ENCODE measurements around the gene HMGA1. TPM values are rescaled to one million over a fixed set of nuclear protein-coding genes. Genes with fewer than 3 reads are reported as not detected.

Gene HMGA1
- total and polyA plus RNA-seq, 2 of the 13 experiments (the other 11 are each of a cell fraction or from before 2014, with no cell fraction given) = 117 to 145 TPM

- TF ChIP-seq GATA4 (IDR thresholded peaks at IDR 0.05; ENCODE audit: borderline replicate concordance, low read depth) (no peak), TBL1XR1 (IDR thresholded peaks at IDR 0.05; ENCODE audit: borderline replicate concordance, low read length, partially characterized antibody) (no peak), PPARG (CRISPR knock-in tag; conservative IDR thresholded peaks at IDR 0.05) (no peak), ETV6 (CRISPR knock-in tag; conservative IDR thresholded peaks at IDR 0.05) (no peak; the same call in 1 of the 2 replicates), CBFB (CRISPR knock-in tag; IDR thresholded peaks at IDR 0.05) (peak; percentile 70; the same call in 1 of the 2 replicates), AGO2 (optimal IDR thresholded peaks at IDR 0.05; ENCODE audit: low read depth, low read length) (peak; percentile 23), ZNF629 (CRISPR knock-in tag; conservative IDR thresholded peaks at IDR 0.05) (peak; percentile 8; the same call in 1 of the 2 replicates), MTF2 (CRISPR knock-in tag; IDR thresholded peaks at IDR 0.05; ENCODE audit: borderline replicate concordance) (peak; percentile 96; the same call in 1 of the 2 replicates), SCMH1 (CRISPR knock-in tag; IDR thresholded peaks at IDR 0.05; ENCODE audit: borderline replicate concordance) (no peak), ELF4 (CRISPR knock-in tag; IDR thresholded peaks at IDR 0.05; ENCODE audit: borderline replicate concordance) (no peak), ZNF317 (CRISPR knock-in tag; IDR thresholded peaks at IDR 0.05) (peak; percentile 83), KLF16 (CRISPR knock-in tag; IDR thresholded peaks at IDR 0.05) (peak in 1 of 2 experiments; percentile 79; a peak in 2 of 4 replicates), YEATS2 (CRISPR knock-in tag; IDR thresholded peaks at IDR 0.05; ENCODE audit: borderline replicate concordance) (no peak), ZNF333 (CRISPR knock-in tag; IDR thresholded peaks at IDR 0.05; ENCODE audit: borderline replicate concordance) (peak; percentile 30; the same call in 1 of the 2 replicates), ZSCAN22 (CRISPR knock-in tag; IDR thresholded peaks at IDR 0.05) (no peak), ZNF749 (CRISPR knock-in tag; IDR thresholded peaks at IDR 0.05; ENCODE audit: borderline replicate concordance) (no peak), ZNF781 (CRISPR knock-in tag; IDR thresholded peaks at IDR 0.05; ENCODE audit: borderline replicate concordance, not compliant biosample characterization) (peak; percentile 52), ZBTB42 (CRISPR knock-in tag; IDR thresholded peaks at IDR 0.05) (0 out of 2 replicates have a peak, but pooled peaks have one; percentile 34), NCOA2 (CRISPR knock-in tag; IDR thresholded peaks at IDR 0.05) (peak; percentile 35; the same call in 1 of the 2 replicates), FOXP4 (CRISPR knock-in tag; IDR thresholded peaks at IDR 0.05) (no peak), GABPB1 (CRISPR knock-in tag; IDR thresholded peaks at IDR 0.05) (peak; percentile 78), ZNF746 (CRISPR knock-in tag; IDR thresholded peaks at IDR 0.05) (no peak)
- TF ChIP-seq, protein P1, sequence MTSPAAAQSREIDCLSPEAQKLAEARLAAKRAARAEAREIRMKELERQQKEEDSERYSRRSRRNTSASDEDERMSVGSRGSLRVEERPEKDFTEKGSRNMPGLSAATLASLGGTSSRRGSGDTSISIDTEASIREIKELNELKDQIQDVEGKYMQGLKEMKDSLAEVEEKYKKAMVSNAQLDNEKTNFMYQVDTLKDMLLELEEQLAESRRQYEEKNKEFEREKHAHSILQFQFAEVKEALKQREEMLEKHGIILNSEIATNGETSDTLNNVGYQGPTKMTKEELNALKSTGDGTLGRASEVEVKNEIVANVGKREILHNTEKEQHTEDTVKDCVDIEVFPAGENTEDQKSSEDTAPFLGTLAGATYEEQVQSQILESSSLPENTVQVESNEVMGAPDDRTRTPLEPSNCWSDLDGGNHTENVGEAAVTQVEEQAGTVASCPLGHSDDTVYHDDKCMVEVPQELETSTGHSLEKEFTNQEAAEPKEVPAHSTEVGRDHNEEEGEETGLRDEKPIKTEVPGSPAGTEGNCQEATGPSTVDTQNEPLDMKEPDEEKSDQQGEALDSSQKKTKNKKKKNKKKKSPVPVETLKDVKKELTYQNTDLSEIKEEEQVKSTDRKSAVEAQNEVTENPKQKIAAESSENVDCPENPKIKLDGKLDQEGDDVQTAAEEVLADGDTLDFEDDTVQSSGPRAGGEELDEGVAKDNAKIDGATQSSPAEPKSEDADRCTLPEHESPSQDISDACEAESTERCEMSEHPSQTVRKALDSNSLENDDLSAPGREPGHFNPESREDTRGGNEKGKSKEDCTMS (CRISPR knock-in tag; conservative IDR thresholded peaks at IDR 0.05) = no peak
- TF ChIP-seq, protein P2, sequence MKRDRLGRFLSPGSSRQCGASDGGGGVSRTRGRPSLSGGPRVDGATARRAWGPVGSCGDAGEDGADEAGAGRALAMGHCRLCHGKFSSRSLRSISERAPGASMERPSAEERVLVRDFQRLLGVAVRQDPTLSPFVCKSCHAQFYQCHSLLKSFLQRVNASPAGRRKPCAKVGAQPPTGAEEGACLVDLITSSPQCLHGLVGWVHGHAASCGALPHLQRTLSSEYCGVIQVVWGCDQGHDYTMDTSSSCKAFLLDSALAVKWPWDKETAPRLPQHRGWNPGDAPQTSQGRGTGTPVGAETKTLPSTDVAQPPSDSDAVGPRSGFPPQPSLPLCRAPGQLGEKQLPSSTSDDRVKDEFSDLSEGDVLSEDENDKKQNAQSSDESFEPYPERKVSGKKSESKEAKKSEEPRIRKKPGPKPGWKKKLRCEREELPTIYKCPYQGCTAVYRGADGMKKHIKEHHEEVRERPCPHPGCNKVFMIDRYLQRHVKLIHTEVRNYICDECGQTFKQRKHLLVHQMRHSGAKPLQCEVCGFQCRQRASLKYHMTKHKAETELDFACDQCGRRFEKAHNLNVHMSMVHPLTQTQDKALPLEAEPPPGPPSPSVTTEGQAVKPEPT (CRISPR knock-in tag; IDR thresholded peaks at IDR 0.05; ENCODE audit: low read depth) = peak; percentile 80
Observed at GRCh38 chr6:34196116-34196832, 40.4 kb upstream of the HMGA1 start (continued).

Data from HepG2 (cell line).